8988T (cell line): ENCODE data around the gene ARL16.

ENCODE experiments used
- DNase-seq: peaks from one replicate; pipeline ENCODE4 v3.0.0; 2011

The ARL16 gene

DNA sequence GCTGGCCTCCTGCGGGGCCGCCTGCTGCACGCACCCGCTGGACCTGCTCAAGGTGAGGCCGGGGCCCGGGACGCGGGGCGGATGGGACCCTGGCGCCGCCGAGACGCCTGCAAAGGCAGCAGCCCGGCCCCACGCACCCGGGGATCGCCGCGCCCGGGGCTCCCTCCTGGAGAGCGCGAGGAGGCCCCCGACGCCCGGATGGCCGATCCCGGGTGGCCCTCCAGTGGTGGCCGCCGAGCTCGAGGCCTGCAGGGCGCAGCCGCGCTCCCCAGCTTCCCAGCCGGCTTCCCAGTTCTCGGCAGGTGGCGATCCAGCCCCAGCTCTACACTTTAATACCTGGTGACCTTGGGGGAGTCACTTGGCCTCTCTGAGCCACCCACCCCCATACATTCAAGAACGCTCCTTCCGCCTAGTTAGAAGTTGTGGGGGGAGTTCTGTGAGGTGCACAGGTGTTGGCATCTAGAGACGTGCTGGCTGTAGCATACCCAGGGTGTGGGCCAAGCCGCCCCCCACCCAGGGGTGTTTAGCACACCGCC is 28.9 kb upstream of the ARL16 start:
- peak; percentile 72 for DNase-seq

DNA sequence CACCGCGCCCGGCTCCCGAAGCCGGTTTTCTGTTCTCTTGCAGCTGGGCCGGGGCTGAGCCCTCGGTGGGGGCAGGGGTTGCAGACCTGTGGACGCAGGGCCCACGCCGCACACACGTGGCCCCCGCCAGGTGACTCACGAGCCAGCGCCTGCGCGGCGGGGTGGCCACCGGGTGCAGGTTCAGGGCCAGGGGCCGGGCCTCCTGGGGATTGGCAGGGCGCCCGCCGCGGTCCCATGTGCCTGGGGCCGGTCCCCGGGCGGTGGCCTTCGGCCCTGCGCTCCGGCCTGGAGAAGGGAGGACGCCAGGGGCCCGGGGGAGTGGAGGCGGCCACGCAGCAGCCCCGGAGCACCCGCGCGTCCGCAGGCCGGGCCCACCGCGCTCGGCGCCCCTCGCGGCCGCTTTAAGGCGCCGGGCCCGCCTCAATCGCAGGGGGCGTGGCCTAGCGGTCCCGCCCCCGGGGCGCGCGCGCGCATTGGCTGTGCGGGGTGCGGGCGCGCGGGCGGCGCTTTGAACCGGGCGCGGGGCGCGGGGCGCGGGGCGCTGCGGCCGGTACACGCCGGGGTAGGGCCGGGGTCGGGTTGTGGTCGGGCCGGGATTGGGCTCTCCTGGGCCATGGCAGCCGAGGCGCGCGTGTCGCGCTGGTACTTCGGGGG is 28.3 kb upstream of the ARL16 start, which contains the start of gene SLC25A10:
Gene SLC25A10, plus strand, starts transcription at position 471 of the 654 bp plus-strand sequence. Its CDS starts 143 bp downstream, at position 614.
- peak; percentile 83 for DNase-seq

DNA sequence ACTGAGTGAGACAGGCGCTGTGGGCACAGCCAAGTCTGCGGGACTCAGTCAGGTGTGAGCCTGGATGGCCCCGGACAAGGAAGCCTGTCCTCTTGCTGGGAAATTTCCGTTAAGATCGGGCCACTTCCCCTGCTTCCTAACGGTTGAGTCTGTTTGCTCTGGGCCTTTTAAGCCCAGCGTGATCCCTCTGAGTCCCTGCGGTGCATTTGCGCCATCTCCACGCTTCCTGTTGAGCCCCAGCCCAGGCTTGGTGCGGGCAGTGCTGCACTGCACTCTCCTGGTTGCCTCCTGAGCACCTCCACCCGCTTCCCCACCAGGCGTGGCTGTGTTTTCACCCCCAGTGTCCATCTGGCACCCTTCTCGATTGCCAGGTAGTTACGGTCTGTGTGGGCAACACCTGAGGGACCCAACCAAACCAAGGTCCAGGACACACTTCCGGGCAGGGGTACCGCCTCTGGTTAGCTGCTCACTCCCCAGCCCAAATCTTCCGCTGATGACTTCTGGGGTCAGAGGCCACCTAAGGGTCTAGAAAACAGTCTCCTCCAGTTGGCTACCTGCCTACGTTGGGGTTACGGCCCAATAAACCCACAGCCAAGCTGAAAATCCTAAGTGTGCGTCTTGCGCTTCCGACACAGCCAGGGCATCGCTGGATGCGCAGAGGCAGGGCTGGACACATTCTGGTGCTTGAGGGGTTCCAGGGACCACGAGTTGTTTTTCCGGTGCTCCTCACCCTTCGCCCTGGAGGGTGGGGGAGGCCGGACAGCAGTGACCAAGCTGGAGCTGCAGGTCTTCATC is 27.1 kb upstream of the ARL16 start:
- no peak for DNase-seq

GRCh38 chr17:81708739-81709185 is 25.2 kb upstream of the ARL16 start:
- no peak for DNase-seq

DNA sequence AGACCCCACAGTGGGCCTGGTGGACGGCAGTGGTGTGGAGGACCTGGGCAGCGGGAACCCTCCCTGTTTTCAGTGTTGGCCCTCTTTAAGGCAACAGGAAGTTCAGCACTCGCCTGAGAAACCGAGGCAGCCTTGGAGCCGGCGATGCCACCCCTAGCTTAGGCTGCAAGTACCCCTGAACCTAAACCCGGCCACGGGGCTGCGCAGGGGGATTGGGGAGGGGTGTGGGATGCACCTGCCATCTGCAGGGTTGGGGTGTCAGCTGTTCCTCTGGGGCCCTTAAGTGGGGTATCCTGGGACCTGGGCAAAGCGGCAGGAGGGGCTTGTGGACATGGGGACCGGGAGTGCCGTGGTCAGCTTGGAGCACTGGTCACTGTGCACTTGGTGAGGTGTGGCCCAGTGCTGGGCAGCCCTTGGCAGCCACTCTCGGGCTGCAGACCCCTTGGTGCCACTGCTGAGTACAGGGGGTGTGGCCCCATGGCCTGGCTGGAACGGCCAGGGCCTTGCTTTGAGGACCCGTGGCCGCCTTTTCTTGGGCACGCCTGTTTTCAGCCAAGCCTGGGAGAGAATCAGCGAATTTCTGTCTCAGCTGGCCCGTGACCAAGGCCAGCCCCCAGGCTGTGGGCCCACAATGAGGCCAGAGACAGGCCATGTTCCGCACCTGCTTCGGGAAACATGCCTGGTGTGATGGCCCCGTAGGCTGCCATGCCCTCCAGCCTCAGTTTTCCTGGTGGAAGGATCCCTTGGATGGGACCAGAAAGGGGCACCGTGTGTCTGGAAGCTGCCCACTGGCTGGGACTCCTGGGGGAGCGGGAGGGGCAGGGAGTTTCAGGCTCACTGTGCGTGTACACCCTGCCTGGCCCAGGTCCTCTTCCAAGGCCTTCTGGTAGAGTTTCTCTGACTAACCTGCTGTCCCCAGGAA is 24.4 kb upstream of the ARL16 start:
- no peak for DNase-seq

GRCh38 chr17:81706757-81707624 is 23.4 kb upstream of the ARL16 start:
- DNase-seq = no peak

DNA sequence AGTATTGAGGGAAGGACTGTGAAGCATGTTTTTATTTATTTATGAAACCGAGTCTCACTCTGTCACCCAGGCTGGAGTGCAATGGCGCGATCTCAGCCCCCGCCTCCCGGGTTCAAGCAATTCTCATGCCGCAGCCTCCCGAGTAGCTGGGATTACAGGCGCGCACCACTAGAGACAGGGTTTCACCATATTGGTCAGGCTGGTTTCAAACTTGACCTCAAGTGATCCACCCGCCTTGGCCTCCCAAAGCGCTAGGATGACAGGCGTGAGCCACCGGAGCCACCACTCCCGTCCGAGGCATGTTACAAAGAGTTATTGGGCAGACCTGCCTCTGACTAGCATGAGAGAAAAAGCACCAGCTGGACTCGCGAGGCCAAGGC is 22.6 kb upstream of the ARL16 start:
- no peak for DNase-seq

DNA sequence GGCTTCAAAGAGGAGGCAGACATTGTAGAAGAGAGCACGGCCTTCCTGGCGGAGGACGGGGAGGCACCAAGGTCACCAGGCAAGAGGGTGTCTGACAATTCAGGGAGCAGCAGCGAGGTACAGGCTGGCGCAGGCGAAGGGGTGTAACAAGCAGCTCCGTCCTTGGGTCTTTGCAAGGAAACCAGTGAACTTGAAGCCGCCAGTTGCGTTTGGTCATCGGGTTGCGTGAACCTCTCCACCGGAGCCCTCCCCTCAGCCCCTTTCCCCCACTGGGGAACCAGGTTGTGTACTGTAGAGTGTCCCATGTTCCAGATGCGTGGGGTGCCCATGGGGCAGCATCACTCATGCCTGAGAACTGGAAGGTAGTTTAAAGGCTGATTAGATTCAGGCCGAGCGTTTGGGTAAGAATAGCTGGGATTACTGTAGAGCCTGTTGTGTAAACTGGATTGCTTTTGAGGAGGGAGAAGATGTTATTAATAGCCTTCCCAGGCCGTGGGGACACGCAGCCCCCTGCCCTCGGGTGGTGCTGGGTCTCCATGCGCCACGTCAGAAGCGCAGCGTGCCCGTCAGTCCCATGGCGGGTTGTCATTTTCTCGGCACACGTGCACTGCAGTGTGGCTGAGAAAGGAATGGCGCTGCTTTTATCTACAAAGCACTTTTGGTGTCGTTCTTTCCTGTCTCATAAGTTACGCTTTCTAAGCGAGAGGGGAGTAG is 22.1 kb upstream of the ARL16 start:
- no peak for DNase-seq

GRCh38 chr17:81703747-81704654 is 20.4 kb upstream of the ARL16 start:
- DNase-seq = no peak

GRCh38 chr17:81702934-81703746 is 19.5 kb upstream of the ARL16 start, which contains the start of gene MRPL12:
MRPL12 (plus strand) TSS chr17:81703367; CDS start chr17:81703502, 135 bp downstream.
- peak; percentile 92 for DNase-seq

DNA sequence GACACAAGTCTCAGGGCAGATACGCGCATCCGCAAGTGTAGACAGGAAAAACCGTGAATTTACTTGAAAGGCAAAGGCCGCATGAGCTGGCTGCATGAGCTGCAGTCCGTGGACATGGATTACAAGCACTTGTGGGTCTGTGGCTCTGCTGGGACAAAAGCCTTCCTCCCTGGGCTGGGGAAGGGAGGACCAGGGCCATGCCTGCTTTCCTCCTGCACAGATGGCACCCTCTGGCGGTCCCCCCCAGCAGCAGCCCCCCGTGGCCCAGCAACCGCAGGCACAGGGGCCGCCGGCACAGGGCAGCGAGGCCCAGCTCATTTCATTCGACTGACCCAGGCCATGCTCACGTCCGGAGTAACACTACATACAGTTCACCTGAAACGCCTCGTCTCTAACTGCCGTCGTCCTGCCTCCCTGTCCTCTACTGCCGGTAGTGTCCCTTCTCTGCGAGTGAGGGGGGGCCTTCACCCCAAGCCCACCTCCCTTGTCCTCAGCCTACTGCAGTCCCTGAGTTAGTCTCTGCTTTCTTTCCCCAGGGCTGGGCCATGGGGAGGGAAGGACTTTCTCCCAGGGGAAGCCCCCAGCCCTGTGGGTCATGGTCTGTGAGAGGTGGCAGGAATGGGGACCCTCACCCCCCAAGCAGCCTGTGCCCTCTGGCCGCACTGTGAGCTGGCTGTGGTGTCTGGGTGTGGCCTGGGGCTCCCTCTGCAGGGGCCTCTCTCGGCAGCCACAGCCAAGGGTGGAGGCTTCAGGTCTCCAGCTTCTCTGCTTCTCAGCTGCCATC is 17.9 kb upstream of the ARL16 start:
- no peak for DNase-seq

DNA sequence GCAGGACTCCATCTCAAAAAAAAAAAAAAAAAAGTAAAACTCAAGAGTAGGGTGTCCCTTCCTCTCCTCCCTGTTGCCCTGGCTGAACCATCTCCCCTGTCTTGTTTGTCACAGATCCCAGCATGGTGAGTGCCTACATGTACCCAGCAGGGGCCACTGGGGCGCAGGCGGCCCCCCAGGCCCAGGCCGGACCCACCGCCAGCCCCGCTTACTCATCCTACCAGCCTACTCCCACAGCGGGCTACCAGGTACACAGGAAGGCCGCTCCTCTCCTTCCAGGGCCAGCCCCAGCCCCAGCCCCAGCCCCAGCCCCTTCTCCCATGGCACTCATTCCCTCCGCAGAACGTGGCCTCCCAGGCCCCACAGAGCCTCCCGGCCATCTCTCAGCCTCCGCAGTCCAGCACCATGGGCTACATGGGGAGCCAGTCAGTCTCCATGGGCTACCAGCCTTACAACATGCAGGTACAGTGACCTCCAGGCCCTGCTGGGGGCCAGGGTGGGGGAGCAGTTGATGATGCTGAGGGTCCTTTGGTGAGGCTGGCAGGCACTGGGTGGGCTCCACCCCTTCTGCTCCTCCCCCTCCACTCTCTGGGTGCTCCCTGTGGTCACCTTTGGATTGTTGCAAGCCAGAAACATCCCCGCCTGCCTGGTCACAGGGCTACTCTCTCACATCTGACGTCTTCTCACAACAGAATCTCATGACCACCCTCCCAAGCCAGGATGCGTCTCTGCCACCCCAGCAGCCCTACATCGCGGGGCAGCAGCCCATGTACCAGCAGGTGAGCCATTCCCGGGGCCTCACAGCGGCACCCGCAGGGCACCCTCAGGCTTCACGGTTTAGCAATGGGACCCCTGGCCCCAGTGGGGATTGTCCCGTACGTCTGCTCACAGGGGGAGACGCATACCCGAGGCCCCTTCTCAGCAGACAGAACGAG is 17.0 kb upstream of the ARL16 start:
- DNase-seq = no peak

DNA sequence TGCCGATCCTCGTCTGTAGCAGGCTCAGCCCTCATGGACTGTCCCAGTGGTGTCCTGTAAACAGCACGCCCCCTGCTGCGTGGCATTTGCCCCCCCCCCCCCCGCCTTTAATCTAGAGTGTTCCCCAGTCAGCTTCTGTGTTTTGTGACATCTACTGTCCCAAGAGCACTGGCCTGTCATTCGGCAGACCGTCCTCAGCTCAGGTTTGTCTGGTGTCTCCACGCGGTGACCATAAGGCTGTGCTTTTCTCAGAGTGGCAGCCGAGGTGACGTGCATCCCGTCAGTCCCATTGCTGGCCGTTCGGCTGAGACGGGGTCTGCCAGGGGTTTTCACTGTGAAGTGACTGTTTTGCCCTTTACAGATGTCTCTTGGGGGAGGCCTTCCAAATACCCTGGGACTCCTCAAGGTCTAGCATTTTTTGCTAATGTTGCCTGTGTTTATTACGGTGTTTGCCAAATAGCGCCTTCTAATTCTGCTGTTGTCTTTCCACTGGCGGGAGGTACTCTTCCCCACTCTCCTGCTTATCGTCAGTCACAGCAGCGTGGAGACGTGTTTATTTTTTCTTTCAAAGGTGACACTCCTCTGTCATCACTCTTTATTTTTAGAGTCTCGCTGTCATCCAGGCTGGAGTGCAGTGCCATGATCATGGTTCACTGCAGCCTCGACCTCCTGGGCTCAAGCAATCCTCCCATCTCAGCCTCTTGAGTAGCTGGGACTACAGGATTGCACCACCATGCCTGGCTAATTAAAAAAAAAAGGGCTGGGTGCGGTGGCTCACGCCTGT is 13.9 kb upstream of the ARL16 start:
- DNase-seq = no peak

DNA sequence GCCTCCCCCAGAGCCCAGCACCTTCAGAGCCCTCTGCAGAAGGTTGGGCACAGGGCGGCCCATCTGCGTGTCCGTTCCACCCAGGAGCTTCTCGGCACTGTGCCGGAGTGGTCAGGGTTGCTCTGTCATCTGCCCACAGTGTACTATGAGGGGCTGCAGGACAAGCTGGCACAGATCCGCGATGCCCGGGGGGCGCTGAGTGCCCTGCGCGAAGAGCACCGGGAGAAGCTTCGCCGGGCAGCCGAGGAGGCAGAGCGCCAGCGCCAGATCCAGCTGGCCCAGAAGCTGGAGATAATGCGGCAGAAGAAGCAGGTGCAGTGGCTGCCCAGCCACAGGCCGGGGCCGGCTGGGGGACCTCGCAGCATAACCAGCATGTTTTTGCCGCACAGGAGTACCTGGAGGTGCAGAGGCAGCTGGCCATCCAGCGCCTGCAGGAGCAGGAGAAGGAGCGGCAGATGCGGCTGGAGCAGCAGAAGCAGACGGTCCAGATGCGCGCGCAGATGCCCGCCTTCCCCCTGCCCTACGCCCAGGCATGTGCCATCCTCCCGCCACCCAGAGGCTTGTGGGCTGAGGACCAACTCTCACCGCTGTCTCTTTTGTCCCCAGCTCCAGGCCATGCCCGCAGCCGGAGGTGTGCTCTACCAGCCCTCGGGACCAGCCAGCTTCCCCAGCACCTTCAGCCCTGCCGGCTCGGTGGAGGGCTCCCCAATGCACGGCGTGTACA is 12.8 kb upstream of the ARL16 start:
- no peak for DNase-seq

- DNase-seq = no peak
These were observed 12.2 kb upstream of the ARL16 start for GRCh38 chr17:81695801-81696200.

GRCh38 chr17:81695211-81695610 is 11.6 kb upstream of the ARL16 start:
- DNase-seq = no peak
